ENCODE data around the gene RNLS. TPM values are rescaled to one million over a fixed set of nuclear protein-coding genes. Genes with fewer than 3 reads are reported as not detected.
"Not testable (repeated sequence)": the region's sequence is repeated elsewhere in the genome, so short reads cannot be mapped to it uniquely, and the experiment has no call there.

RNLS gene
- total RNA-seq, 1 experiment from 2014 or later, result 50.9 TPM

GRCh38 chr10:88276945-88277344 is 306.2 kb downstream of the RNLS start:
- DNase-seq (ENCODE audit: low read depth, low spot score); in situ Hi-C loops (cut with HindIII; ENCODE audit: low pct_unique_long_range_greater_than_20kb, low sequenced_read_pairs): not testable (repeated sequence)

- in situ Hi-C loops (cut with HindIII; ENCODE audit: low pct_unique_long_range_greater_than_20kb, low sequenced_read_pairs), result no loop called here
- peak; percentile 10 for DNase-seq (ENCODE audit: low read depth, low spot score)
Measured at GRCh38 chr10:88274286-88274685, 308.8 kb downstream of the RNLS start.

DNA sequence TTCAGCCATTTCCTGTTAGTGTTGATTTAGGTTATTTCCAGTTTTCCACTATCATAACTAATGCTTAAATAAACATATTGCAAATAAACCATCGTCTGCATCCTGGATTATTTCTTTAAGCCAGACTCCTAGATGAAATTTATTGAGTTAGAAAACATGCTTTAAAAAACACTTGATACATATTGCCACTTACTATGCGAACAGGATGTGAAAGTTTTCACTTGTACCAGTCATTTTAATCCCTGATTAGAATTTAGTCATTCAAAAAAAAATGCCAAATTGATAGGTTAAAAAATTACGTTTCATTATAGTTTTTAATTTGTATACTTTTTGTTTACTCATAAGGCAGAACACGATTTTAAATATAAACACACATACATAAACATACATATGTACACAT is 309.6 kb downstream of the RNLS start:
- DNase-seq (ENCODE audit: low read depth, low spot score), result no peak
- in situ Hi-C loops (cut with HindIII; ENCODE audit: low pct_unique_long_range_greater_than_20kb, low sequenced_read_pairs), result no loop called here

DNA sequence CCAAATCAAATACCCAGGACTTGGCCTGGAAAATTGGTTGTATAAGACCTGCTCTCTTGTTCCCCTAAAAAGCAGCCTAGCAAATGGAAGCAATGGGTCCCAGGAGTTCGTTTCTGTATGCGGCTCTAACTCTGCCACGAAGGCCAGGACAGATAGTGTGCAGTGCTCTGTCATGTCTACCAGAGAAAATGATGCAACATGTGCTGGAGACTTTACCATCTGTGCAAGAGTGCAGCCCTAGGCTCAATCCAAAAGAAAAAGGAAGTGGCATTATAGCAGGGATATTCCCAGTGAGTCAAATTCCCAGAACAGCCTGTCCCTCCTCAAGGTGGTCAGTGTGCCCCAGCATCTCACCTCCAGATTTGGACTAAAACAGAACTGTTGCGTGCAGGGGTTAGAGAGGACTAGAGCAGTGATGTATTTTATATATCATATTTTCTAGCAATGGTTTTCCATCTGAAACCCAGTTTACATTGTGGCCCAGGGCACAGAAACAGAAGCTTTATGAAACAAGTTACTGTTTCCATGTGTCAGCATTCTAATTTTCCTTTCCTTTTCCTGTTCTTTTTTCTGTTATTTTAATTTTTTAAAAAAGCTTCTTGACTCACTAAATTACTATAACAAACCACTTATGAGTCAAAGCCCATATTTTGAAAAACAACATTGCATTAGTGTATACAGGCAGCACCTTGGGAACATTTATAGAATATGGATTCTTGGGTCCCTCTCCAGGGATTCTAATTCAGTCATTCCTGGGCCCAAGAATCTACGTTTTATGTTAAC is 311.2 kb downstream of the RNLS start:
- DNase-seq (ENCODE audit: low read depth, low spot score), result no peak

GRCh38 chr10:88270871-88271713 is 312.0 kb downstream of the RNLS start:
- in situ Hi-C loops (cut with HindIII; ENCODE audit: low pct_unique_long_range_greater_than_20kb, low sequenced_read_pairs), result no loop called here
- no peak for DNase-seq (ENCODE audit: low read depth, low spot score)

More for the DNA sequence above, 311.2 kb downstream of the RNLS start:
- in situ Hi-C loops (cut with HindIII; ENCODE audit: low pct_unique_long_range_greater_than_20kb, low sequenced_read_pairs), result no loop called here

DNA sequence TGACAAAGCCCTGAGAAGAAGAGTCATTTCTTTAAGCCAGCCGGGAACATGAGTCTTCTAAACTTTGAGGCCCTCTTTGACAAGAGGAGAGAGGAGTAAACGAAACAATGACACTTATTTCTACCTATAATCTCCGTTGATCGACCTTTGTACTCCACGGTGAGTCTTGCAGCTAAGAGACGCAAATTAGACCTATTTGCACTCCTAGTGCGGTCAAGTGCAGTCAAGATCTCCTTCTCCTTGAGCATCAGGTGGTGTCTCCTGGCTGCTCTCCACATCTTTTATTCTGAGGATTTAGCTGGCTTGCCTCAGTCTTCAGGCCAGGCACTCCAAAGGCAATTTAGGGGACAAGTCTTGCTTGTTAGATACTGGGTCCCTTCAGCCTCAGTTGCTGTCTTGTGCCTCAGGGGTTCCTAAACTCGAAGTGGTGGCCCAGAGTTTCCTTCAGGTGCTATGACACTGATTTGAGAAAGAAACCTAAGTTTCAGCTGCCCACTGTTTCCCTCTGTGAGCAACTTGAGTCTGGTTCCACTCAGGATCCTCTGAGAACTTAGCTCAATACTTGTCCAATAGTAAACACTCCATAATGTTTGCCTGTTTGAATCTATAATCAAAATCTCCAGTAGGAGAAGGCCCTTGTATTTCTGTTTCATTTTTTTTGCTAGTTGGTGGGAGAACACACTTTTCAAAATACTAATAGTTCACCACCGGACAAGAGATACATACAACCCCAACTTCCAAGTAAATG is 312.9 kb downstream of the RNLS start:
- in situ Hi-C loops (cut with HindIII; ENCODE audit: low pct_unique_long_range_greater_than_20kb, low sequenced_read_pairs), result no loop called here
- DNase-seq (ENCODE audit: low read depth, low spot score), result no peak

DNA sequence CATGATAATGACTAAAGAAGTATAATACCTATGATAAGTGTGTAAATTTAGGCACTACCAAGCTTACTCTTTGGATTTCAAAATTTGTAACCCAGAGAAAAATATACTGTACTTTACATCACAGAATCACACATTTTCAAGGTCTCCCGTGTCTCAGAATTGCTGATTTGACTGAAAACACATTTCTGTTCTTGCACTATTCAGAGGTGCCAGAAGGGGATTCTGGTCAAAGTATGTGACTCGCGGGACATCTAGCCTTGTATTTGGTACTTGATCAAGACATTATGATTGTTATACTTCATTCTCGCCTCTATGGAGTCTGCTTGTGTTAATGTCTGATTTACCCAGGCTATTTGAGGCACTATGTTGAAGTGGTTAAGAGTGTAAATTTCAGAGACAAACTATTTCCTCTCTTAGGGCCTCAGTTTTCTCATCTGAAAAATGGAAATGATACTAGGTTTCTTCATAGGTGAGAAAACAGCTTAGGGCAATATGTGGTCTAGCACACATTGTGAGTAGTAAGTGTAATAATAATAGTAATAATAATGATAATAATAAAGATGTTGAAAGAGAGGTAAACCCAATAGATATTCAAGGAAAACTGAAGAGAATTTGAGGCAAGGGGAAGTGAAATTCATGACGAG is 320.4 kb downstream of the RNLS start:
- in situ Hi-C loops (cut with HindIII; ENCODE audit: low pct_unique_long_range_greater_than_20kb, low sequenced_read_pairs), result no loop called here
- no peak for DNase-seq (ENCODE audit: low read depth, low spot score)

- in situ Hi-C loops (cut with HindIII; ENCODE audit: low pct_unique_long_range_greater_than_20kb, low sequenced_read_pairs), result no loop called here
- DNase-seq (ENCODE audit: low read depth, low spot score), result no peak
Measured at GRCh38 chr10:88261152-88261551, 322.0 kb downstream of the RNLS start.

- no peak for DNase-seq (ENCODE audit: low read depth, low spot score)
- in situ Hi-C loops (cut with HindIII; ENCODE audit: low pct_unique_long_range_greater_than_20kb, low sequenced_read_pairs), result no loop called here
Measured at GRCh38 chr10:88260329-88261051, 322.6 kb downstream of the RNLS start.

DNA sequence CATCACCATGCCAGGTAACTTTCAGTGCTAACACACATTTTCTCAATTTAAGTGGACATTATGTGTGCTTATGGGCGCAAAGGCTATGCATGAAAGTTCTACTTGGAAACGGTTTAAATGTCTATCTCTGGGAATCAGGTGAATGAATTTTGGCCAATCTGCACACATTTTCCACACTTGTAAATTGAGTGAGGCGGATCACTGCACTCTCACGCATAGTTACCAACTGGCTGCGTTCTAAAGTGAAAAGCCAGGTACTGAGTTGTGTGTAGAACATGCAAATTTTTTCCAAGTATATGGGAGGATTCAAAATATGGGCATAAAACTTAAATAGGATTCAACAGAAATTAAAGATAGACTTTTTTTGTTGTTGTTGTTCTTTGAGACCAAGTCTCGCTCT is 323.7 kb downstream of the RNLS start:
- no peak for DNase-seq (ENCODE audit: low read depth, low spot score)
- in situ Hi-C loops (cut with HindIII; ENCODE audit: low pct_unique_long_range_greater_than_20kb, low sequenced_read_pairs), result no loop called here

DNA sequence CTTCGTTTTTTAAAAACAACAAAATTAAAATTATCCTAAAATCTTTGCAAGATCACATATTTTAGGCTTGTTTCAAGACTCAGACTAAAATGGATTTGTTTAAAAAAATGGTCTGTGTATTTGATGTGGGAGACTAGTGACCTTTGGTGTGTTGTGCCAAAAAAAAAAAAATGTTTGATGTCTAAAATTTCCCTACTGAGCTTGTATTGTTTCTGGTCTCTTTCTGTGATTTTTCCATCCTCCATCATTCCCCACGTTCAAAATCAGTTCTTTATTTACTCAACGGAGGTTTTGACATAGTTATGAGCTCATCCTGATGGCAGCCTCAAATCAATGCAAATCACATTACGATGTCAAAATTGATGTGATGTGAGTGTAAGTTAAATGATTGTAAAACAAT is 326.2 kb downstream of the RNLS start:
- in situ Hi-C loops (cut with HindIII; ENCODE audit: low pct_unique_long_range_greater_than_20kb, low sequenced_read_pairs), result no loop called here
- no peak for DNase-seq (ENCODE audit: low read depth, low spot score)

DNA sequence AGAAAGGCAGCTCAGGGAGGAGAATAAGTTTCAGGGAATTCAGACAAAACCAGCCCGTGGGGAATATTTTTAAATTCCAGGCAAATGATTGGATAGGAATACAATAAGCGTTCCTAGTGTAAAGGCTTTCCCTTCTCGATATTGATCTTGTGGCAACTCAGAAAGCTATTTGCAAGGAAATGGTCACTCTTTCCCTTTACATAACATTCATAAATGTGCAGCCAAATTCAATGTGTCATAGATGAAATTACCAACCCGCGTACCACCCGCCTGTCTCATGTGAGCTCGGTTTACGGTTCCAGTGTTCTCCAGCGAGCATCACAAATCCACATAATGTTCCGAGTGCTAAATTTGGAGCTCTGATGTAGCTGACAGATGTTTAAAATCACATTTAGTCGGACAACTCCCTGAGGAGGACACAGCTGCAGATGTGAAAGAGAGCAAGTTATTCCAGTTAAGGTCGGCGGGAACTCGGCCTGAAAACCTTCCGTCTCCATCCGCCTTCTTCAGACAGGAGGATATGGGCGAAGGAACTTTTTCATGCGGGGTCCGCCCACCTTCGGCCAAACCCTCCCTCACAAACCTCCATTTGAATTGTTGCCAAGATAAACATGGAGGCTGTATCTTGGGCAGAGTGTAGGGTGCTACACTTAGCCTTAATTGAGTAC is 327.0 kb downstream of the RNLS start:
- no peak for DNase-seq (ENCODE audit: low read depth, low spot score)
- in situ Hi-C loops (cut with HindIII; ENCODE audit: low pct_unique_long_range_greater_than_20kb, low sequenced_read_pairs), result no loop called here

DNA sequence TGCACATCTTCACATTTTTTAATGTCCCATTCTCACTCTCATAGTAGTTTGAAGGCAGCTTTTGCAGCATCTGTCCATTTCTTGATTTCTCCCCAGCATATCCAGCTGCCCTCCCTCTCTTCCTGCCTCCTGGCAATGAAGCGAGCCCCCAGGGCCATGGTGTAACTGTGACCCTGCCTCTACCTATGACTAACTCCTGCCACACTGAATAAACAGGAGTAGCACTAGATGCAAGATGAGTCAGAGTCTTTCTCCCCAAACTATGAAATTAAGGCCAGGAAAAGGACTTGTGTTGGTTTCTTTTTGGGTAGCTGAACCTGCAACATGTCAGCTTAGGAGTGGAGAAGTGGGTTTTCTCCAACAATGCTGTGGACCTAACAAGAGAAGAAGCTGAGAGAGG is 329.0 kb downstream of the RNLS start:
- DNase-seq (ENCODE audit: low read depth, low spot score), result no peak
- in situ Hi-C loops (cut with HindIII; ENCODE audit: low pct_unique_long_range_greater_than_20kb, low sequenced_read_pairs), result no loop called here

GRCh38 chr10:88253622-88254021 is 329.5 kb downstream of the RNLS start:
- in situ Hi-C loops (cut with HindIII; ENCODE audit: low pct_unique_long_range_greater_than_20kb, low sequenced_read_pairs), result no loop called here
- DNase-seq (ENCODE audit: low read depth, low spot score), result no peak

- in situ Hi-C loops (cut with HindIII; ENCODE audit: low pct_unique_long_range_greater_than_20kb, low sequenced_read_pairs), result no loop called here
Measured at GRCh38 chr10:88253128-88253527, 330.0 kb downstream of the RNLS start.

GRCh38 chr10:88249450-88249849 is 333.7 kb downstream of the RNLS start:
- DNase-seq (ENCODE audit: low read depth, low spot score), result no peak
- in situ Hi-C loops (cut with HindIII; ENCODE audit: low pct_unique_long_range_greater_than_20kb, low sequenced_read_pairs), result loop anchor here (25.0 kb wide), 1 partner anchor 387 kb away; the partner anchor contains the start of genes KLLN and PTEN

More at GRCh38 chr10:88253128-88253527, 330.0 kb downstream of the RNLS start:
- DNase-seq (ENCODE audit: low read depth, low spot score), result no peak
